Measurements from ENCODE around the gene KLK15.

DNA sequence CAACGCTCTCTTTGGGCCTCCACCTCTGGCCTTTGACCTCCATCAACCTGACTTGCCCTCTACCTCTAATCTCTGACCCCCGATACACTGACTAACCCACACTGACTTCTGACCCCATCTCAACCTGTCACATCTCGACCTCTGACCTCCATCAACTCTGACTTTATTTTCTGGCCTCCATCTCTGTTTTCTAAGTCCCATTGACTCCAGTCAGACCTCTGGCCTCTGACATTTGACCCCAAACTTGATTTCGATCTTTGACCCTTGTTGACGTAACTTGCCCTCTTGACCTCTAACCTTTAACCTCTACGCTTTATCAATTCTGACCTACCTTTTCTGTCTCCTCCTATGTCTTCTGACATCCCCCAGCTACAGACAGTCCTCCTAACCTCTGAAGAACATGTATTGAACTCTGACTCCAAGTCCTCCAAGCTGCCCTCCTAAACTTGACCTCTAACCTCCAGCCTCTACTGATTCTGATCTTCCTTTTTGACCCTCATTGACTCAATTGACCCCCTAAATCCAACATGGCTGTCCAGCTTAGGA is 42.4 kb downstream of the KLK15 start:
- TF ChIP-seq, protein P1, sequence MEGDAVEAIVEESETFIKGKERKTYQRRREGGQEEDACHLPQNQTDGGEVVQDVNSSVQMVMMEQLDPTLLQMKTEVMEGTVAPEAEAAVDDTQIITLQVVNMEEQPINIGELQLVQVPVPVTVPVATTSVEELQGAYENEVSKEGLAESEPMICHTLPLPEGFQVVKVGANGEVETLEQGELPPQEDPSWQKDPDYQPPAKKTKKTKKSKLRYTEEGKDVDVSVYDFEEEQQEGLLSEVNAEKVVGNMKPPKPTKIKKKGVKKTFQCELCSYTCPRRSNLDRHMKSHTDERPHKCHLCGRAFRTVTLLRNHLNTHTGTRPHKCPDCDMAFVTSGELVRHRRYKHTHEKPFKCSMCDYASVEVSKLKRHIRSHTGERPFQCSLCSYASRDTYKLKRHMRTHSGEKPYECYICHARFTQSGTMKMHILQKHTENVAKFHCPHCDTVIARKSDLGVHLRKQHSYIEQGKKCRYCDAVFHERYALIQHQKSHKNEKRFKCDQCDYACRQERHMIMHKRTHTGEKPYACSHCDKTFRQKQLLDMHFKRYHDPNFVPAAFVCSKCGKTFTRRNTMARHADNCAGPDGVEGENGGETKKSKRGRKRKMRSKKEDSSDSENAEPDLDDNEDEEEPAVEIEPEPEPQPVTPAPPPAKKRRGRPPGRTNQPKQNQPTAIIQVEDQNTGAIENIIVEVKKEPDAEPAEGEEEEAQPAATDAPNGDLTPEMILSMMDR (IDR thresholded peaks at IDR 0.05; ENCODE audit: insufficient read depth, low read depth, low read length), result no peak
- TF ChIP-seq EZH2 (IDR thresholded peaks at IDR 0.05; ENCODE audit: insufficient read depth, low read length), result no peak

All from astrocyte (in vitro differentiated cells and primary cell).